Uterus (tissue), 2 donors: ENCODE measurements around the gene NFATC4.

Experiments used
- POLR2A ChIP-seq, 2 donors: fragments of 450-650 bp; IDR thresholded peaks; one replicate each; pipeline ENCODE4 v1.6.1; 2016; ENCODE audit warnings: antibody characterized with exemption in 2 of 2, mild to moderate bottlenecking in 1 of 2, moderate library complexity in 1 of 2
- TF ChIP-seq, protein P1 (sequence below), 4 experiments: fragments of 200-600 bp in 2 of 4; fragments of 450-650 bp in 2 of 4; sonication (generic) in 2 of 4; IDR thresholded peaks; one replicate each; pipeline ENCODE4 v1.5.1; 2016 to 2019; ENCODE audit warnings: antibody characterized with exemption in 4 of 4, mild to moderate bottlenecking in 2 of 4, moderate library complexity in 1 of 4

DNA sequence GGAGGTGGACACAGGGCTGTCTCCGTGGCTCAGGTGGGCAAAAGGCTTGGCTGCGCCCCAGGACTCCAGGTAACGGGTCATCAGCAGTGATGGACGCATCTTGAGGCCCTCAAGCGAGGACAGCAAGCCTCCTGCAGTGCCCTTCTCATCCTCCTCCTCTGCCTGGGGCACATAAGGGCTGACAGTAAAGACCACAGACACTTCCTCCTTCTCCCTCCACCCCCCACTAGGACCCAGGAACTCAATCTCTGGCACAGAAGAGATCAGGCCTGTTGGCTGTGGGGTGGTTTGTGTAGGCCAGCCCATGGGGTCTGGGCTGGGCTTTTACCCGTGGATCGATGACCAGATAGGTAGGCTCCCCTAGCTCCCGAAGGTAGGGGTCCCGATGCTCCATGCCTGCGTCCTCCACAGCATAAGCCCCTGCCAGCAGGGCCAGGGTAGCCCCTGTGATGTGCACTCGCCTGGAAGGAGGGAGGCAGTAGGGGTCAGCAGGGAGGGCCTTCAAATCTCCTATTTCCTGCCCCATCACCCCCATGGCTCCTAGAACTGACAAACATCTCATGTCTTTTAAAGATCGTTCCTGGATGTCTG lies 38.8 kb upstream of the NFATC4 start:
- TF ChIP-seq POLR2A (IDR thresholded peaks at IDR 0.05): no peak
- TF ChIP-seq, protein P1, sequence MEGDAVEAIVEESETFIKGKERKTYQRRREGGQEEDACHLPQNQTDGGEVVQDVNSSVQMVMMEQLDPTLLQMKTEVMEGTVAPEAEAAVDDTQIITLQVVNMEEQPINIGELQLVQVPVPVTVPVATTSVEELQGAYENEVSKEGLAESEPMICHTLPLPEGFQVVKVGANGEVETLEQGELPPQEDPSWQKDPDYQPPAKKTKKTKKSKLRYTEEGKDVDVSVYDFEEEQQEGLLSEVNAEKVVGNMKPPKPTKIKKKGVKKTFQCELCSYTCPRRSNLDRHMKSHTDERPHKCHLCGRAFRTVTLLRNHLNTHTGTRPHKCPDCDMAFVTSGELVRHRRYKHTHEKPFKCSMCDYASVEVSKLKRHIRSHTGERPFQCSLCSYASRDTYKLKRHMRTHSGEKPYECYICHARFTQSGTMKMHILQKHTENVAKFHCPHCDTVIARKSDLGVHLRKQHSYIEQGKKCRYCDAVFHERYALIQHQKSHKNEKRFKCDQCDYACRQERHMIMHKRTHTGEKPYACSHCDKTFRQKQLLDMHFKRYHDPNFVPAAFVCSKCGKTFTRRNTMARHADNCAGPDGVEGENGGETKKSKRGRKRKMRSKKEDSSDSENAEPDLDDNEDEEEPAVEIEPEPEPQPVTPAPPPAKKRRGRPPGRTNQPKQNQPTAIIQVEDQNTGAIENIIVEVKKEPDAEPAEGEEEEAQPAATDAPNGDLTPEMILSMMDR (IDR thresholded peaks at IDR 0.05): no peak
